ENCODE data around the gene TEX29.

TEX29 gene

GRCh38 chr13:111344471-111345191, 24.2 kb downstream of the TEX29 start:
- DNase-seq, result no peak

GRCh38 chr13:111345682-111346081, 25.2 kb downstream of the TEX29 start:
- no peak for DNase-seq

GRCh38 chr13:111346101-111346680, 25.7 kb downstream of the TEX29 start:
- no peak for DNase-seq

- no peak for DNase-seq
Observed at GRCh38 chr13:111347438-111347837, 27.0 kb downstream of the TEX29 start.

GRCh38 chr13:111353508-111353907, 33.1 kb downstream of the TEX29 start:
- DNase-seq, result no peak

GRCh38 chr13:111354789-111355188, 34.3 kb downstream of the TEX29 start:
- DNase-seq, result no peak

GRCh38 chr13:111356795-111357194, 36.4 kb downstream of the TEX29 start:
- no peak for DNase-seq

GRCh38 chr13:111359237-111359915, 38.9 kb downstream of the TEX29 start:
- no peak for DNase-seq

GRCh38 chr13:111359930-111360329, 39.5 kb downstream of the TEX29 start:
- no peak for DNase-seq

- DNase-seq, result no peak
Observed at GRCh38 chr13:111360452-111360851, 40.0 kb downstream of the TEX29 start.

GRCh38 chr13:111361046-111361872, 40.8 kb downstream of the TEX29 start:
- DNase-seq, result no peak

- DNase-seq, result no peak
Observed at GRCh38 chr13:111361873-111362648, 41.6 kb downstream of the TEX29 start.

- DNase-seq, result no peak
Observed at GRCh38 chr13:111363121-111363520, 42.7 kb downstream of the TEX29 start.

- no peak for DNase-seq
Observed at GRCh38 chr13:111363591-111363990, 43.1 kb downstream of the TEX29 start.

GRCh38 chr13:111365149-111366005, 44.9 kb downstream of the TEX29 start:
- no peak for DNase-seq

- DNase-seq, result no peak
Observed at GRCh38 chr13:111367340-111367739, 46.9 kb downstream of the TEX29 start.

GRCh38 chr13:111368091-111368490, 47.6 kb downstream of the TEX29 start:
- DNase-seq, result no peak

GRCh38 chr13:111370147-111370546, 49.7 kb downstream of the TEX29 start:
- DNase-seq, result no peak

GRCh38 chr13:111370570-111371535, 50.4 kb downstream of the TEX29 start:
- no peak for DNase-seq

- DNase-seq, result no peak
Observed at GRCh38 chr13:111371720-111372119, 51.3 kb downstream of the TEX29 start.

All from activated CD4-positive, alpha-beta T cell treated with anti-CD3 and anti-CD28 coated beads for 1 hour (primary cell).